Endodermal cell (in vitro differentiated cells): ENCODE results near the gene RPN2. TPM values are rescaled to one million over a fixed set of nuclear protein-coding genes. Genes with fewer than 3 reads are reported as not detected.

Experiments
- DNase-seq: peaks from one replicate; pipeline ENCODE4 v3.0.0-alpha.2; 2017
- H3K27ac ChIP-seq: 2 replicates; pipeline ENCODE4 v1.5.1; 2013; ENCODE audit warnings: mild to moderate bottlenecking, low read depth, low read length, moderate library complexity
- H3K27me3 ChIP-seq: 2 replicates; pipeline ENCODE4 v1.6.1; 2013; ENCODE audit warnings: mild to moderate bottlenecking, low read length, moderate library complexity; ENCODE audit not compliant: insufficient read depth, control insufficient read depth, poor library complexity, severe bottlenecking
- H3K36me3 ChIP-seq: 2 replicates; pipeline ENCODE4 v1.7.0; 2013; ENCODE audit warnings: mild to moderate bottlenecking, low read length, moderate library complexity; ENCODE audit not compliant: control insufficient read depth, insufficient read depth
- H3K4me1 ChIP-seq: one replicate; pipeline ENCODE4 v1.7.0; 2013; ENCODE audit warnings: low read length; ENCODE audit not compliant: control insufficient read depth, insufficient read depth
- H3K4me3 ChIP-seq: 2 replicates; pipeline ENCODE4 v1.5.1; 2013; ENCODE audit warnings: mild to moderate bottlenecking, low read length, moderate library complexity
- H3K9ac ChIP-seq: 2 replicates; pipeline ENCODE4 v1.6.1; 2013; ENCODE audit warnings: mild to moderate bottlenecking, low read length, moderate library complexity; ENCODE audit not compliant: poor library complexity, severe bottlenecking; ENCODE audit errors: extremely low read depth
- H3K9me3 ChIP-seq: 2 replicates; pipeline ENCODE4 v1.6.1; 2013; ENCODE audit warnings: mild to moderate bottlenecking, low read length, moderate library complexity; ENCODE audit not compliant: control insufficient read depth
- H3K27ac Mint-ChIP-seq: 2 replicates; pipeline ENCODE4 v1.8.0; 2020; ENCODE audit warnings: mixed read lengths
- H3K27me3 Mint-ChIP-seq: 2 replicates; pipeline ENCODE4 v1.8.0; 2021; ENCODE audit warnings: mild to moderate bottlenecking, mixed read lengths; ENCODE audit not compliant: insufficient read depth
- H3K36me3 Mint-ChIP-seq: 2 replicates; pipeline ENCODE4 v1.8.0; 2020; ENCODE audit warnings: low read depth, mixed read lengths
- H3K4me1 Mint-ChIP-seq: 2 replicates; pipeline ENCODE4 v1.8.0; 2020; ENCODE audit warnings: mixed read lengths
- H3K4me3 Mint-ChIP-seq: 2 replicates; pipeline ENCODE4 v1.8.0; 2020; ENCODE audit warnings: mild to moderate bottlenecking, moderate library complexity, mixed read lengths
- H3K9me3 Mint-ChIP-seq: 2 replicates; pipeline ENCODE4 v1.8.0; 2020; ENCODE audit warnings: mild to moderate bottlenecking, mixed read lengths
- WGBS, 2 experiments: methylation state at CpG; one replicate each; pipeline versions ENCODE4 v1.1.5 to v1.1.7; 2013; ENCODE audit warnings: missing lambda C conversion rate in 2 of 2, mixed read lengths in 1 of 2; ENCODE audit not compliant: insufficient coverage in 1 of 2, insufficient read length in 1 of 2; 5-methylcytosine and 5-hydroxymethylcytosine counted together
- total RNA-seq, 2 donors: library from RNA; stranded (reverse); fragmentation: NEBNext Ultra II Directional in 1 of 2; extraction: Animal tissue kit (Norgen Biotek cat#: 25700) in 1 of 2; gene quantifications; 2 replicates in 1 of 2; 3 replicates in 1 of 2; pipeline ENCODE4 v1.2.1, GENCODE V29; 2021
- TF ChIP-seq, protein P1 (sequence below): fragments of 200-600 bp; sonication (generic); conservative IDR thresholded peaks from 2 replicates; pipeline ENCODE4 v1.5.0; 2021; ENCODE audit warnings: antibody characterized with exemption, mild to moderate bottlenecking

The RPN2 gene
- total RNA-seq, 2 donors from 2014 or later: 230 to 242 TPM

- no peak overlapping the region for H3K9ac ChIP-seq
- Mint-ChIP-seq H3K36me3 (no peaks in the 10 kb centered on the region), H3K9me3 (no peaks in the 10 kb centered on the region), H3K27ac (no peak overlapping the region), H3K27me3 (peaks cover 6% of the 10 kb centered on the region), H3K4me3 (no peak overlapping the region), H3K4me1 (no peaks in the 10 kb centered on the region)
- DNase-seq: no peak
- TF ChIP-seq, protein P1, sequence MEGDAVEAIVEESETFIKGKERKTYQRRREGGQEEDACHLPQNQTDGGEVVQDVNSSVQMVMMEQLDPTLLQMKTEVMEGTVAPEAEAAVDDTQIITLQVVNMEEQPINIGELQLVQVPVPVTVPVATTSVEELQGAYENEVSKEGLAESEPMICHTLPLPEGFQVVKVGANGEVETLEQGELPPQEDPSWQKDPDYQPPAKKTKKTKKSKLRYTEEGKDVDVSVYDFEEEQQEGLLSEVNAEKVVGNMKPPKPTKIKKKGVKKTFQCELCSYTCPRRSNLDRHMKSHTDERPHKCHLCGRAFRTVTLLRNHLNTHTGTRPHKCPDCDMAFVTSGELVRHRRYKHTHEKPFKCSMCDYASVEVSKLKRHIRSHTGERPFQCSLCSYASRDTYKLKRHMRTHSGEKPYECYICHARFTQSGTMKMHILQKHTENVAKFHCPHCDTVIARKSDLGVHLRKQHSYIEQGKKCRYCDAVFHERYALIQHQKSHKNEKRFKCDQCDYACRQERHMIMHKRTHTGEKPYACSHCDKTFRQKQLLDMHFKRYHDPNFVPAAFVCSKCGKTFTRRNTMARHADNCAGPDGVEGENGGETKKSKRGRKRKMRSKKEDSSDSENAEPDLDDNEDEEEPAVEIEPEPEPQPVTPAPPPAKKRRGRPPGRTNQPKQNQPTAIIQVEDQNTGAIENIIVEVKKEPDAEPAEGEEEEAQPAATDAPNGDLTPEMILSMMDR: no peak
- no peaks in the 10 kb centered on the region for H3K9me3 ChIP-seq
- no peaks in the 10 kb centered on the region for H3K4me1 ChIP-seq
- H3K27me3 ChIP-seq: peaks cover 5% of the 10 kb centered on the region
- WGBS, 2 experiments: 75 to 100% methylated on average over 2 of the region's 2 CpGs
- no peak overlapping the region for H3K27ac ChIP-seq
- H3K36me3 ChIP-seq: no peaks in the 10 kb centered on the region
- H3K4me3 ChIP-seq: no peak overlapping the region
These were observed 45.2 kb upstream of the RPN2 start for GRCh38 chr20:37133952-37134351.

DNA sequence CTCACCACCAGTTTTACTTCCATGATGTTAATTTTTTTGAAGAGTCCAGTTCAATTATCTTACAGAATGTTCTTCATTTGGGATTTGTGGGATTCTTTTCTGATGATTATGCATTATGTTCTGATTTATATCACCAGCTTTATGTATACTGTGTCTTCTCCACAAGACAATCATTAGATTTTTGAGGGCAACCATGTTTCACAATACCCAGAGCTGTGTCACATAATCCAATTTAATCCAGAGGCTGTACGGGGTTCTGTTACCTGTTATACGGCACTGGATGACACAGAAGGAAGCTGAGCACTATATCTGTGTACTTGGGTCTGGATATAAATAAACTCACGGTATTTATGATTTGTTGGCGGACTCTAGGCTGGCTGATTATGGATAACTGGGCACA lies 41.6 kb upstream of the RPN2 start:
- no peak for DNase-seq
- Mint-ChIP-seq H3K27me3 (no peaks in the 10 kb centered on the region), H3K36me3 (no peaks in the 10 kb centered on the region), H3K4me3 (no peak overlapping the region), H3K9me3 (no peaks in the 10 kb centered on the region), H3K27ac (no peak overlapping the region), H3K4me1 (no peaks in the 10 kb centered on the region)
- 97% methylated on average over 4 of the region's 4 CpGs; no CpG with 5 or more reads in 1 of the 2 experiments for WGBS, 2 experiments
- Histone ChIP-seq H3K4me1 (no peaks in the 10 kb centered on the region), H3K9me3 (no peaks in the 10 kb centered on the region), H3K4me3 (no peak overlapping the region), H3K27me3 (no peaks in the 10 kb centered on the region), H3K36me3 (no peaks in the 10 kb centered on the region), H3K27ac (no peak overlapping the region), H3K9ac (no peak overlapping the region)
- TF ChIP-seq, protein P1: no peak

- H3K27me3 ChIP-seq: no peaks in the 10 kb centered on the region
- Mint-ChIP-seq H3K27ac (no peak overlapping the region), H3K4me1 (no peaks in the 10 kb centered on the region), H3K9me3 (no peaks in the 10 kb centered on the region), H3K36me3 (no peaks in the 10 kb centered on the region), H3K27me3 (no peaks in the 10 kb centered on the region), H3K4me3 (no peak overlapping the region)
- TF ChIP-seq, protein P1: no peak
- H3K9ac ChIP-seq: no peak overlapping the region
- H3K36me3 ChIP-seq: no peaks in the 10 kb centered on the region
- H3K4me1 ChIP-seq: no peaks in the 10 kb centered on the region
- 98 to 100% methylated on average over 1 to 3 of the region's 3 CpGs for WGBS, 2 experiments
- H3K9me3 ChIP-seq: no peaks in the 10 kb centered on the region
- H3K27ac ChIP-seq: no peak overlapping the region
- no peak for DNase-seq
- H3K4me3 ChIP-seq: no peak overlapping the region
These were observed 36.4 kb upstream of the RPN2 start for GRCh38 chr20:37142708-37143107.
